Astrocyte of the spinal cord (primary cell): Measurements from ENCODE around the gene COMMD8.

Experiments
- DNase-seq: peaks from one replicate; pipeline ENCODE4 v3.0.0; 2011; ENCODE audit warnings: low read depth, low spot score
- H3K4me3 ChIP-seq: 2 replicates; pipeline ENCODE4 v1.5.1; 2011; ENCODE audit warnings: low read depth, mild to moderate bottlenecking, low read length, moderate library complexity
- in situ Hi-C: cut with HindIII; loops from 2 replicates; pipeline ENCODE4 v1.10.0; 2017; ENCODE audit warnings: low sequenced_read_pairs
- TF ChIP-seq, protein P1 (sequence below): IDR thresholded peaks from 2 replicates; pipeline ENCODE4 v1.5.1; 2012; ENCODE audit warnings: low read depth, mild to moderate bottlenecking, low read length, inconsistent platforms

The COMMD8 gene

DNA sequence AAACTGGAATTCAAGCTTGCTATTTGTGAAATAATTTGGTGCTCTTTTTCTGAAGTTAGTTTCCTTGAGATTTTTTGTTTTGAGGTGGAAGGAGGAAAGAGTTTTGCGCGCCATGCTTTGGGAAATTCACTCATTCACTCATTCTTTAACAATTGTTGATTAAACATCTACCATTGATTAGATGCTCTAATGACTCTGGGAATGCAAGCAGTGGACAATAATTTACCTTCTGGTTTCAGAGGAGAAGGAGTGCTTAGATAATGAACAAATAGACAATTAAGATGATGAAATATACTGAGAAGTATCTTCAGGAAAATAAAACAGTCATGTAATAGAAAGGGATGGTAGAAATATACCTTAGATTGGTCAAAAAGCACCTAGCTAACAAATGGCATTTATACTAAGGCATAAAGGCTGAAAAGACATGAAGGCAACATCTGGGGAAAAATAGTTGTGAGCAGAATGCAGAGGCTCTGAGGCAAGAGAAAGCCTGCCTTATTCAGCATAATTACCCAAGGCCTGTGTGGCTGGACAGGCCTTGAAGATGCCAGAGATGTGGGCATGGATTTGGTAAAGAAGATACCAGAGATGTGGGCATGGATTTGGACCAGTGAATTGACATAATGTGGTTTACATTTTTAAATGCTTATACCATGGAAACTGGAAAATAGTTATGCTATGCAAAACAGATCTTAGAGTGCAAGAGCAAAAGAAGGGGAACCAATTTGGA, 2.7 kb upstream of the COMMD8 start:
- in situ Hi-C loops: no loop called here
- no peak for DNase-seq
- no peak overlapping the region for H3K4me3 ChIP-seq
- TF ChIP-seq, protein P1, sequence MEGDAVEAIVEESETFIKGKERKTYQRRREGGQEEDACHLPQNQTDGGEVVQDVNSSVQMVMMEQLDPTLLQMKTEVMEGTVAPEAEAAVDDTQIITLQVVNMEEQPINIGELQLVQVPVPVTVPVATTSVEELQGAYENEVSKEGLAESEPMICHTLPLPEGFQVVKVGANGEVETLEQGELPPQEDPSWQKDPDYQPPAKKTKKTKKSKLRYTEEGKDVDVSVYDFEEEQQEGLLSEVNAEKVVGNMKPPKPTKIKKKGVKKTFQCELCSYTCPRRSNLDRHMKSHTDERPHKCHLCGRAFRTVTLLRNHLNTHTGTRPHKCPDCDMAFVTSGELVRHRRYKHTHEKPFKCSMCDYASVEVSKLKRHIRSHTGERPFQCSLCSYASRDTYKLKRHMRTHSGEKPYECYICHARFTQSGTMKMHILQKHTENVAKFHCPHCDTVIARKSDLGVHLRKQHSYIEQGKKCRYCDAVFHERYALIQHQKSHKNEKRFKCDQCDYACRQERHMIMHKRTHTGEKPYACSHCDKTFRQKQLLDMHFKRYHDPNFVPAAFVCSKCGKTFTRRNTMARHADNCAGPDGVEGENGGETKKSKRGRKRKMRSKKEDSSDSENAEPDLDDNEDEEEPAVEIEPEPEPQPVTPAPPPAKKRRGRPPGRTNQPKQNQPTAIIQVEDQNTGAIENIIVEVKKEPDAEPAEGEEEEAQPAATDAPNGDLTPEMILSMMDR: no peak

DNA sequence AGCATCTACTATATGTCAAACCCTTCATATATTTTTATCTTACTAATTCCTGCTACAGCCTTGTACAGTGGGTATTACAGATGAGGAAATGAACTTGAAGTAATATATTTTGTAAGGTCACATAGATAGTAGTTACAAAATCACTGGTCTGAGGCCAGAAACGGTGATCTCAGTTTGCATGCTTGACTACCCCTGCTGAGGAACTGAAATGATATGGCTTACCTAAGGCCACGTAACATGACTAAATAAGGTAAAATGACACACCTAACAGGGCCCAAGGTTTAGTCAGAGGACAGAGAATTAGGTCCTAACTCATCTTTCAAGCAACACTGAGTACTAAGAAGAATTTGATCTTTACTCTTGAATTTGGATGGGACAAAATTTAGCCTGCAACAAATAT, 1.5 kb upstream of the COMMD8 start:
- no peak for DNase-seq
- TF ChIP-seq, protein P1: no peak
- in situ Hi-C loops: no loop called here
- no peak overlapping the region for H3K4me3 ChIP-seq

DNA sequence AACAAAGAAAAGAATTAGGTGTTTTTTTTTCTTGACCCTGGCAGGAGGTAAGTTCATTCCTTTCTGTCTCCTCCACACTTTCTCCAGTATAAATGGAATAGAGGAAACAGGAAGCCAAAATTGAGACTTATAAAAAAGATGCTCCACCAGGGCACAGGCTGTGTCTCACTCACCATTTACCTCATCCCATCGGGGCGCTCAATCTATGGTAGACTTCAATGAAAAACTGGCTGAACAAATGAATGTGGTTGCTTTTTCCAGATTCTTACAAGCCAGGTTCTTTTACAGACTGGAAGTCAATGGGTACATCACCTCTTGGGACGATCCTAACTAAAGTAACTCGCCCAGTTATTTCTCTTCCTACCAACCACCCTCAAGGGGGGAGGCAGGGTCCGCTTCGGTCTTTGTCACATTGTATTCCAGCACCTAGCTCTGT, 685 bp downstream of the COMMD8 start:
- TF ChIP-seq, protein P1: no peak
- H3K4me3 ChIP-seq: peak overlapping the region; percentile 82
- in situ Hi-C loops: no loop called here
- no peak for DNase-seq

DNA sequence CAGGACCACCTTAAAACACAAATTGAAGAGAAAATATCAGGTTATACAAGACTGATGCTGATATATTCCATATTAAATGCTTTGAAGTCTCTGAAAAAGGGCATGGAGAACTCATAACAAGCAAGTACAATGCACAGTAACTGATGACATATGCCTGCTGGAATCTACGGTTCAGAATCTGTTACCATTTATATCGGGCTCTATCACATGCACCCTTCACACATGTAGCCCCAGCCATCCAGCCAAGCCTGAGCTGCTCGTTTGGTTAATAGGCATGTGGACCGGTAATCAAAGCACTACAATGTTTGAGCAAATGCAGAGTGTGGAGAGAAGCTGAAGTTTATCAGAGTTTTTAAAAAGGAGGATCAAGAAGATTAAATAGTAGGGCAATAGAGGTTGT, 11.8 kb downstream of the COMMD8 start:
- no peak for DNase-seq
- in situ Hi-C loops: no loop called here
- no peak overlapping the region for H3K4me3 ChIP-seq
- TF ChIP-seq, protein P1: no peak

DNA sequence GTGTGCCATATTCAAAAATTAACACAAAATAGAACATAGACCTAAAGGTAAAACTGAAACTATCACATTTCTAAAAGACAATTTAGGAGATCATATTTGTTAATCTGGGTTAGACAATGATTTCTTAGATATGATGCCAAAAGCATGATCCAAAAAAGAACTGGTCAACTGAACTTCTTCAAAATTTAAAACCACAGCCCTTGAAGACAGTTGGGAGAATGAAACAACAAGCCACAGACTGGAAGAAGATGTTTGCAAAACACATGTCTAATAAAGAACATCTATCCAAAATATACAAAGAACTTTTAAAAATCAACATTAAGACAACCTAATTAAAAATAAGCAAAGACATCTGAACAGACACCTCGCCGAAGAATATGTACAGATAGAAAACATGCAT, 19.5 kb downstream of the COMMD8 start:
- TF ChIP-seq, protein P1: no peak
- no peak overlapping the region for H3K4me3 ChIP-seq
- DNase-seq: no peak
- in situ Hi-C loops: no loop called here

DNA sequence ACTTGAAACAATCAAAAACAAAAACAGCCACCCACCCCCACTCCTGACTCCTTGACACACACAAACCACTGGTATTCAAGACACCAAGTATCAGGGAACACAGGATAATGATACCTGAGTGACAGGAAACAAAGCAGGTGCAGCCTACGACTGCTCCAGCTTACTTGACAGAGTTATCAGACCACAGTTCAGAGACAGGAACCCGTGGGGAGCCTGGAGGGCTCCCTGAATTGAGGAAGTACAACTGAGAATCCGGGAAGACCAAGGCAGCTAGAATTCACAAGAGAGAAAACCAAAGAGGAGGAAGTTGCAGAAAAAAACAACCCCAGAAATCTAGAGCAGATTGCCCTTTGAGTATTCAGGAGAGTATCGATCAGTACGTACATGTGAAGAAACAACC, 20.5 kb downstream of the COMMD8 start:
- in situ Hi-C loops: no loop called here
- no peak for DNase-seq
- TF ChIP-seq, protein P1: no peak
- H3K4me3 ChIP-seq: no peak overlapping the region
